Heart right ventricle (tissue), 16 donors: Measurements from ENCODE around the gene PPP1R1C. TPM values are rescaled to one million over a fixed set of nuclear protein-coding genes. Genes with fewer than 3 reads are reported as not detected.
A peak's percentile ranks its signal among the peaks of the same experiment; 100 is the strongest.

Experiments
- ATAC-seq, 8 donors: fragments of 200-7000 bp; cut with Tn5 transposase; one replicate each; pipeline ENCODE4 v1.9.1; 2020; ENCODE audit warnings: mild to moderate bottlenecking in 8 of 8, moderate library complexity in 8 of 8, moderate number of reproducible peaks in 1 of 8
- DNase-seq, 2 donors: peaks; one replicate each; pipeline ENCODE4 v3.0.0-alpha.2; 2020
- H3K27ac ChIP-seq, 10 donors: fragments of 200-600 bp; sonication (generic) in 2 of 10; one replicate each; pipeline versions ENCODE4 v1.5.0 to v1.8.0; 2020 to 2022; ENCODE audit warnings: mild to moderate bottlenecking in 3 of 10
- H3K27me3 ChIP-seq, 7 donors: fragments of 200-600 bp; one replicate each; pipeline ENCODE4 v1.8.0; 2021 to 2022; ENCODE audit warnings: mild to moderate bottlenecking in 2 of 7
- H3K36me3 ChIP-seq, 9 donors: fragments of 200-600 bp; sonication (generic) in 1 of 9; one replicate each; pipeline versions ENCODE4 v1.5.0 to v1.8.0; 2020 to 2022; ENCODE audit warnings: mild to moderate bottlenecking in 2 of 9
- H3K4me1 ChIP-seq, 9 donors: fragments of 200-600 bp; sonication (generic) in 1 of 9; one replicate each; pipeline versions ENCODE4 v1.5.0 to v1.8.0; 2020 to 2022; ENCODE audit warnings: mild to moderate bottlenecking in 4 of 9
- H3K4me3 ChIP-seq, 10 donors: fragments of 200-600 bp; sonication (generic) in 2 of 10; one replicate each; pipeline versions ENCODE4 v1.5.0 to v1.8.0; 2020 to 2022; ENCODE audit warnings: mild to moderate bottlenecking in 7 of 10, moderate library complexity in 2 of 10
- H3K9me3 ChIP-seq, 11 donors: fragments of 200-600 bp in 10 of 11; sonication (generic) in 2 of 11; one replicate each; pipeline versions ENCODE4 v1.5.0 to v1.8.0; 2013 to 2022; ENCODE audit warnings: mild to moderate bottlenecking in 2 of 11, control low read depth in 1 of 11, moderate library complexity in 1 of 11
- WGBS, 2 donors: extraction: QIAGEN DNeasy Blood & Tissue Kit; methylation state at CpG; one replicate each; pipeline ENCODE4 v1.1.7; 2013; ENCODE audit warnings: inconsistent platforms in 1 of 2; 5-methylcytosine and 5-hydroxymethylcytosine counted together
- intact Hi-C, 10 donors: fragments of 100-400 bp; cut with DNase I; formaldehyde crosslinking; loops; one replicate each; pipeline versions ENCODE4 v1.11.1 to v1.14.2; 2022
- polyA plus RNA-seq, 2 donors: library from polyadenylated mRNA; stranded (reverse); fragments of 200-250 nt; gene quantifications; one replicate each; pipeline ENCODE4 v1.2.3, GENCODE V29; 2013
- total RNA-seq, 10 donors: library from RNA; stranded (reverse); fragmentation: NEBNext Ultra II Directional in 3 of 10; extraction: Animal tissue kit (Norgen Biotek cat#: 25700) in 3 of 10; gene quantifications; one replicate each; pipeline versions ENCODE4 v1.2.1 to v1.2.4, GENCODE V29; 2021 to 2023
- TF ChIP-seq, protein P1 (sequence below), 9 donors: fragments of 200-600 bp; sonication (generic) in 2 of 9; IDR thresholded peaks; one replicate each; pipeline versions ENCODE4 v1.5.0 to v1.8.0; 2021 to 2022; ENCODE audit warnings: antibody characterized with exemption in 9 of 9, mild to moderate bottlenecking in 5 of 9, moderate library complexity in 1 of 9
- donor health status: Arrhythmogenic right ventricular cardiomyopathy.
- donor health status: ischemic (EF 13 %, LVEDD 7.1; RV severe dilation, severe dysfunction).
- donor health status: healthy with polysubstance abuse.
- donor health status: DM: no; HTN: yes; CAD: no.
- donor health status: DM: no; HTN: no; CAD: no.
- donor health status: ischemic (EF 25% LVEDD 6.9; RV normal size, moderate dysfunction).
- donor health status: ischemic (EF 25% LVEDD 5.7; RV mildly dilated, moderate dysfunction).
- donor health status: healthy.
- donor health status: DM: yes; HTN: yes; CAD: no.
- donor health status: Ischemic cardiomyopathy.
- donor health status: ischemic (EF 35%, LVEDD 5.7; RV mildly dilated, moderate dysfunction).
- donor health status: nonischemic (EF 11% LVEDD 7.7; RV severe dilation, severe dysfunction).
- donor health status: DM: yes; HTN: yes; CAD: no.
- donor health status: PGD.
- donor health status: ischemic (EF 29% LVEDD 5.4; RV normal size, mild dysfunction).
- donor health status: nonischemic (EF 23%, LVEDD 6.1; RV moderate dilation, normal function).

The PPP1R1C gene
- total and polyA plus RNA-seq, 12 donors: 4.9 to 45.5 (median 31.0) TPM

DNA sequence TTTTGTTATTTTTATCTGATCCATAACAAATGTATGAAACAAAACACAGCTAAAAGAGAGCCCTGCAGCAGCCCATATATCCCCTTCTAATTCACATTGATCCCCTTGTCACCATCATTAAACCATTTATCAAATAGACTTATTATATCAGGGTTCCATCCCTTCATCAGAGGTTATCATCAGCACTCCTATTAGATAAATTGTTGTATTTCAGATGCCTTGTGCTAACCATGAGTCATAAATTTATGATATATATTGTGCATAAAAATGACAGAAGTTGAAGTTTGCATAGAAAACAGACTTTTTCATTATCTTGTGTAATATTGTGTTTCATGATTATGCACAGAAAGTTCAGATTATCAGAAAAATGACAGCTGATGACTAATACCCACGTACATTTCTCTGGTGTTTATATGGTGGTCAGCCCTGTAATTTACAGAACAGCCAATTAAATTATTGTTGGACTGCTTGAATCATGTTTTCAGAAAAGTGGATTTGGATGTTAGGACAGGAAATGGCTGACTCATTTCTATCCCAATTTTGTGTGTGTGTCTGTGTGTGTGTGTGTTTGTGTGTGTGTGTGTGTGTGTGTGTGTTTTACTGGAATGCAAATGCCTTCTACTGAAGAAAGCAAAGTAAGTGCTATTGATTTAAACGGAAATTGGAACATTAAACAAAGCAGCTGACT lies 80.9 kb downstream of the PPP1R1C start:
- H3K4me1 ChIP-seq: peaks cover 3 to 41% (median 24%) of the 10 kb centered on the region in 9 donors
- DNase-seq (no peak), ATAC-seq (peak in 1 of 8 donors; percentile 42)
- TF ChIP-seq, protein P1, sequence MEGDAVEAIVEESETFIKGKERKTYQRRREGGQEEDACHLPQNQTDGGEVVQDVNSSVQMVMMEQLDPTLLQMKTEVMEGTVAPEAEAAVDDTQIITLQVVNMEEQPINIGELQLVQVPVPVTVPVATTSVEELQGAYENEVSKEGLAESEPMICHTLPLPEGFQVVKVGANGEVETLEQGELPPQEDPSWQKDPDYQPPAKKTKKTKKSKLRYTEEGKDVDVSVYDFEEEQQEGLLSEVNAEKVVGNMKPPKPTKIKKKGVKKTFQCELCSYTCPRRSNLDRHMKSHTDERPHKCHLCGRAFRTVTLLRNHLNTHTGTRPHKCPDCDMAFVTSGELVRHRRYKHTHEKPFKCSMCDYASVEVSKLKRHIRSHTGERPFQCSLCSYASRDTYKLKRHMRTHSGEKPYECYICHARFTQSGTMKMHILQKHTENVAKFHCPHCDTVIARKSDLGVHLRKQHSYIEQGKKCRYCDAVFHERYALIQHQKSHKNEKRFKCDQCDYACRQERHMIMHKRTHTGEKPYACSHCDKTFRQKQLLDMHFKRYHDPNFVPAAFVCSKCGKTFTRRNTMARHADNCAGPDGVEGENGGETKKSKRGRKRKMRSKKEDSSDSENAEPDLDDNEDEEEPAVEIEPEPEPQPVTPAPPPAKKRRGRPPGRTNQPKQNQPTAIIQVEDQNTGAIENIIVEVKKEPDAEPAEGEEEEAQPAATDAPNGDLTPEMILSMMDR (IDR thresholded peaks at IDR 0.05): no peak
- peak overlapping the region in 2 of 10 donors; percentile 9 to 12 for H3K27ac ChIP-seq
- intact Hi-C loops: loop anchor here in 2 of 10 donors (5.0 to 10.0 kb wide), 3 partner anchors 79 to 172 kb away; partner anchors contain the start of genes ITPRID2 (in 1 of the 2) and PPP1R1C (in 1 of the 2)
- H3K36me3 ChIP-seq: no peaks in the 10 kb centered on the region
- H3K9me3 ChIP-seq: no peaks in the 10 kb centered on the region
- no peak overlapping the region for H3K4me3 ChIP-seq
- WGBS, 2 donors: 50 to 55% methylated on average over 2 of the region's 2 CpGs
- no peaks in the 10 kb centered on the region for H3K27me3 ChIP-seq

DNA sequence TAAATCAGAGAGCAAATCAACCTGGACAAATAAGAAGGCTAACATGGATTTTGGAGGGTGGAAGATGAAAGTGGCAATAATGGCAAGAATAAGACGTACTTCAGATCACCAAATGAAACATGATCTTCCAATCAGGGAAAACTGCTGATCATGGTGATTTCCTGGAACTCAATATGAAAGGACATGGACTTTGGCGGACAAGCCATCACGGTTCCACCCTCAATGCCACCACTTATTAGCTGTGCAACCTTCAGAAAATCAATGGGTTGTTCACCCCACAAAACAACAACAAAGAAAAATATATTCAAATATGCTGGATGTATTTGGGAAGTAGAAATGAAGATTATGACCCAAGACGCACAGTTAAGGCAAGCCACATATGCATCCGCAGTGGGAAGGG lies 81.7 kb downstream of the PPP1R1C start:
- Histone ChIP-seq H3K4me1 (peaks cover 3 to 41% (median 24%) of the 10 kb centered on the region in 9 donors), H3K27me3 (no peaks in the 10 kb centered on the region), H3K36me3 (no peaks in the 10 kb centered on the region), H3K9me3 (no peaks in the 10 kb centered on the region), H3K27ac (peak overlapping the region in 2 of 10 donors; percentile 12 to 25), H3K4me3 (no peak overlapping the region)
- TF ChIP-seq, protein P1 (IDR thresholded peaks at IDR 0.05): no peak
- intact Hi-C loops: loop anchor here in 2 of 10 donors (5.0 to 10.0 kb wide), 3 partner anchors 80 to 173 kb away; partner anchors contain the start of genes ITPRID2 (in 1 of the 2) and PPP1R1C (in 1 of the 2)
- WGBS, 2 donors: 92 to 94% methylated on average over 5 of the region's 5 CpGs
- no peak for ATAC-seq
- DNase-seq: no peak

DNA sequence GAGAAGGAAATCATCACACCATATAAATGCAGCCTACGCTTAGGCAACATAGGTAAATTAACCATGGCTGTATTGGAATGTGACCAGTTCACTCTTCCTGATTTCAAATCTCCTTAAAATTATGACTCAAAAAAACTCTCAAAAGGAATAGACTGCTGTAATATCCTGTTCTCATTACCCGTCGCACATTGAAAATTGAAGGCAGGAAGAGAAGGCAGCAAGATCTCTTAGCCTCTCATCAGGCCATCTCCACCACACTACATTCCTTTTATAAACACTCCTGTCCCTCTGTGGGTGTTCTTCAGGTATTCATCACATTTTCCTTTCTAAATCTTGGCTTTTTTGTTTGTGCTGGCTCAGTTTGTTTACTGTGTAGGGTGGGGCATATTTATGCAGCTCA lies 83.2 kb downstream of the PPP1R1C start:
- Histone ChIP-seq H3K4me3 (no peak overlapping the region), H3K27ac (peak overlapping the region in 4 of 10 donors; percentile 10 to 28 (median 18)), H3K27me3 (no peaks in the 10 kb centered on the region), H3K9me3 (no peaks in the 10 kb centered on the region), H3K4me1 (peaks cover 3 to 38% (median 24%) of the 10 kb centered on the region in 9 donors), H3K36me3 (no peaks in the 10 kb centered on the region)
- intact Hi-C loops: loop anchor here in 2 of 10 donors (5.0 to 10.0 kb wide), 3 partner anchors 82 to 174 kb away; partner anchors contain the start of genes ITPRID2 (in 1 of the 2) and PPP1R1C (in 1 of the 2)
- DNase-seq (no peak), ATAC-seq (no peak)
- TF ChIP-seq, protein P1 (IDR thresholded peaks at IDR 0.05): no peak
- WGBS, 2 donors: 54 to 56% methylated on average over 3 of the region's 3 CpGs

DNA sequence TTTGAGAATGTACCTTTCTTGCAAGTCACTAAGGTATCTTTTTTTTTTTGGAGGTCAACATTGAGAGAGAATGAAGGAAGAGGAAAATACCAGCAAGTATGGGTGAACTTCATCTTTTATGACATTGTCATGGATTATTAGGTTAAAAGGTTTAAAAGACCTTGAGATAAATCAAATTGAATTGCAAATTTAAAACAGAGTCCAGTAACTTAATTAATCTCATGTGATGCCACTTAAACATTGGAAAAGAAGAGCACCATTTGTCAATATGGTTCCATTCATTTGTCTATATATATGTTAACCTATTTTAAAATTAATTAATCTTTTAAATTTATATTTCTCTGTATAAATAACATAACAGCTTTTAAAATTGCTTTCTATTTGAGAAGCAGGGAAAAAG lies 83.8 kb downstream of the PPP1R1C start:
- H3K27ac ChIP-seq: no peak overlapping the region
- H3K4me1 ChIP-seq: peaks cover 0 to 32% (median 19%) of the 10 kb centered on the region in 9 donors
- intact Hi-C loops: loop anchor here in 2 of 10 donors (5.0 to 10.0 kb wide), 3 partner anchors 82 to 175 kb away; partner anchors contain the start of genes ITPRID2 (in 1 of the 2) and PPP1R1C (in 1 of the 2)
- H3K36me3 ChIP-seq: no peaks in the 10 kb centered on the region
- H3K9me3 ChIP-seq: no peaks in the 10 kb centered on the region
- DNase-seq (no peak), ATAC-seq (no peak)
- H3K27me3 ChIP-seq: no peaks in the 10 kb centered on the region
- TF ChIP-seq, protein P1 (IDR thresholded peaks at IDR 0.05): no peak
- no peak overlapping the region for H3K4me3 ChIP-seq
